NCI-H1694 treated with DMSO at 0.1 percent for 48 hours (cell line): Measurements from ENCODE around the gene SESN1.
"Not testable (repeated sequence)": the region's sequence is repeated elsewhere in the genome, so short reads cannot be mapped to it uniquely, and the experiment has no call there.

Experiments used
- DNase-seq: peaks from one replicate; lab custom pipeline; 2025; lab: John Stamatoyannopoulos, UW

SESN1 gene

GRCh38 chr6:109000289-109000688 lies 94.4 kb downstream of the SESN1 start:
- no peak for DNase-seq

DNA sequence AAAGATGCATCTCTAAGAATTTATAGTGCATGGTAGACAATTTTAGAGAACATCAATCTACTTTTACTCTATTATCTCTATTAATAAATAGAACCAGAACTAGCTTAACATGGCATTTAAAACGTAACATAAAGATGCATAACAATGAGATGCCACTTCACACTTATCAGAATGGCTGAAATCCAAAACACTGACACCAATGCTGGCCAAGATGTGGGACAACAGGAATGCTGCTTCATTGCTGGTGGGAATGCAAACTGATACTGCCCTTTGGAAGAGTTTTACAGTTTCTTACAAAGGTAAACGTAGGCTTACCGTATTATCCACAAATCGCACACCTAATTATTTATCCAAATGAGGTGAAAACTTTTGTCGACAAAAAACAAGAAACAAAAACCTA lies 95.2 kb downstream of the SESN1 start:
- DNase-seq = no peak

DNA sequence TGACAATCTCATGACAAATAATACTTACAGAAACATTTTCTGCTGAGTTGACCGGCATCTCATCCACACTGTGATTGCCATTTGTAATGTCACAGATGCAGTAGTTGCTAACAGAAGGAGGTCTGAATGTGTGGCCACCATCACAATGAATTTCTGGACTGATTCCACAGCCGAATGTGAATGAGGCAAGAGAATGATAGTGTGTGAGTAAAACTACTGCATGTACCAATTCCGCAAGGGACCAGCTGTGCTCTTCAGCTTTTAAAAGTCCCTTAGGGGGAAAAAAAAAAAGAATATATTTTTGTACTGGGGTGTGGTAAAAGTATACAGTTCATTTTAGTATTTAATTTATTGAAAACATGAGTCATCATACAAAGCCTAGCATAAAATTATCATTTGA lies 96.2 kb downstream of the SESN1 start:
- DNase-seq = no peak

- DNase-seq = no peak
These were observed 98.4 kb downstream of the SESN1 start for GRCh38 chr6:108996208-108996607.

GRCh38 chr6:108995296-108995695 lies 99.3 kb downstream of the SESN1 start:
- DNase-seq = no peak

- DNase-seq = no peak
These were observed 100.8 kb downstream of the SESN1 start for GRCh38 chr6:108993876-108994275.

- no peak for DNase-seq
These were observed 104.9 kb downstream of the SESN1 start for GRCh38 chr6:108989700-108990099.

DNA sequence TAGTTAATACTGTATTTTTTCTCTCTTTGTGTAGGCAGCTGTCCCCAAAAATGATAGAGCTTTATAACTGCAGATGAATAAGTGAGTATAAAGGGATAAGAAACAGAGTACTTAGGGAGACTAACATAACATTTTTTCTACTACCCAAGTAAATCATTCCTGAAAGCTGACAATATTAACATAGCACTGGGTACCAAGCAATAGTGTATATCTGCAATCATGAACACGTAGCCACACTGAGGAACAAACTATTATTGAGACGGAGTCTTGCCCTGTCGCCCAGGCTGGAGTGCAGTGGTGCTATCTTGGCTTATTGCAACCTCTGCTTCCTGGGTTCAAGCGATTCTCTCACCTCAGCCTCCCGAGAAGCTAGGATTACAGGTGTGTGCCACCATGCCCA lies 105.9 kb downstream of the SESN1 start:
- no peak for DNase-seq

DNA sequence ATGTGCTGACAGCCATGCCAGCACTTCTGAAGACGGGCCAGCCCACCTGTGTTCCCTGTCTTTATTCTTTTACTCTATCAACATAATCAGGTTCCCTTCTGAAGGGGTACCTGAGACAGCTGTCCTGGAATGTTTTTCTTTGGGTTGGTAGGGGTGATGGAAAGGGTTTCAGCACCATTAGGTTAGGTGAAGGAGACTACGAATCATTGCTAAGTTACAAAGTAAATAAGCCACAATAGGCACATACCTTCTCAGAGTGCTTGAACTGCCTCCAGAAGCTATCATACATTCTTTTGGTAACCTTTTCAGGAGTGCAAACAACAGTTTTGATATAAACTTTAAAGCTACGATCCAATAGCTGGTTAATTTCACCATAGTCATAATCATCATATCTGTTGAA lies 106.3 kb downstream of the SESN1 start:
- no peak for DNase-seq

- no peak for DNase-seq
These were observed 107.5 kb downstream of the SESN1 start for GRCh38 chr6:108987156-108987555.

DNA sequence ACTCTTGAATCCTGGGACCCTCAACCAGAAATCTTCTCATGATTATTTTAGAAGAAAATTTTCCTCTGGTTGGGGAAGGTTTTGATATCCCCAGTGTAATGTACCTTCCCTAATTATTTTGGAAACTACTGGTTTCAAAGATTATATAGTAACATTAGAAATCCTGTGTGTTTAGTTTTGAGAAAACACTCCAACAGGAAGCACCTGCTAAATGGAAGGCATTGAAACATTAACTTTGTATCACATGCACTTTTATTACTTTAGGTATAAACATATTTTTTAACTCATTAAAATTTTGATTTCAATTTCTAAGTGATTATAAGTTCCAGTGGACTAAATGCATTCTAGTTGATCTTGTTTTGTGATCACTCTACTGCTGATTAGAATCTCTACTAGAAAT lies 109.3 kb downstream of the SESN1 start:
- DNase-seq = no peak

DNA sequence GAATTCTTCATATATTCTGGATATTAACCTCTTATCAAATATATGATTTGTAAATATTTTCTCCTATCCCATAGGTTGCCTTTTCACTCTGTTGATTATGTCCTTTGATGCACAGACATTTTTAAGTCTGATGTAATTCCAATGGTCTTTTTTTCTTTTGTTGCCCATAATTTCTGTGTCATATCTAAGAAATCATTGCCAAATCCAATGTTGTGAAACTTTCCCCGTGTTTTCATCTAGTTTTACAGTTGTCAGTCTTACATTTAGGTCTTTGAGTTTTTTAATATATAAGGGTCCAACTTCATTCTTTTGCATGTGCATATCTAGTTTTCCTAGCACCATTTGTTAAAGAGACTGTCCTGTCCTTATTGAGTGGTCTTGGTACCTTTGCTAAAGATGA lies 111.5 kb downstream of the SESN1 start:
- DNase-seq = no peak

GRCh38 chr6:108982154-108983113 lies 112.2 kb downstream of the SESN1 start:
- DNase-seq = no peak

DNA sequence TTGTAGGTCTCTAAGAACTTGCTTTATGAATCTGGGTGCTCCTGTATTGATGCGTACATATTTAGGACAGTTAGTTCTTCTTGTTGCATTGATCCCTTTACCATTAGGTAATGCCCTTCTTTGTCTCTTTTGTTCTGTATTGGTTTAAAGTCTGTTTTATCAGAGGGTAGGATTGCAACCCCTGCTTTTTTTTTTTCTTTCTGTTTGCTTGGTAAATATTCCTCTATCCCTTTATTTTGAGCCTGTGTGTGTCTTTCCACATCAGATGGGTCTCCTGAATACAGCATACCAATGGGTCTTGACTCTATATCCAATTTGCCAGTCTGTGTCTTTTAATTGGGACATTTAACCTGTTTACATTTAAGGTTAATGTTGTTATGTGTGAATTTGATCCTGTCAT lies 116.0 kb downstream of the SESN1 start:
- not testable (repeated sequence) for DNase-seq

GRCh38 chr6:108974201-108974600 lies 120.4 kb downstream of the SESN1 start:
- no peak for DNase-seq

DNA sequence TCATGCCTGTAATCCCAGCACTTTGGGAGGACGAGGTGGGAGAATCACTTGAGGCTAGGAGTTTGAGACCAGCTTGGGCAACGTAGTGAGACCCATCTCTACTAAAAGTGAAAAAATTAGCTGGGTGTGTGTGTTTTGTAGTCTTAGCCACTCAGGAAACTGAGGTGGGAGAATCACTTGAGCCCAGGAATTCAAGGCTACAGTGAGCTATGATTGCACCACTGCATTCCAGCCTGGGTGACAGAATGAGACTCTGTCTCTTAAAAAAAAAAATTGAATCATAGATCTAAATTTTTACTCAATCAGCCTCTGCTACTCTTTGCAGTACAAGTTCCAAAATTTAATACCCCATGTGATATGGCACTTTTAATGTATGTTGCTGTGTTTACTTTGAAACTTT lies 124.9 kb downstream of the SESN1 start:
- DNase-seq = no peak

DNA sequence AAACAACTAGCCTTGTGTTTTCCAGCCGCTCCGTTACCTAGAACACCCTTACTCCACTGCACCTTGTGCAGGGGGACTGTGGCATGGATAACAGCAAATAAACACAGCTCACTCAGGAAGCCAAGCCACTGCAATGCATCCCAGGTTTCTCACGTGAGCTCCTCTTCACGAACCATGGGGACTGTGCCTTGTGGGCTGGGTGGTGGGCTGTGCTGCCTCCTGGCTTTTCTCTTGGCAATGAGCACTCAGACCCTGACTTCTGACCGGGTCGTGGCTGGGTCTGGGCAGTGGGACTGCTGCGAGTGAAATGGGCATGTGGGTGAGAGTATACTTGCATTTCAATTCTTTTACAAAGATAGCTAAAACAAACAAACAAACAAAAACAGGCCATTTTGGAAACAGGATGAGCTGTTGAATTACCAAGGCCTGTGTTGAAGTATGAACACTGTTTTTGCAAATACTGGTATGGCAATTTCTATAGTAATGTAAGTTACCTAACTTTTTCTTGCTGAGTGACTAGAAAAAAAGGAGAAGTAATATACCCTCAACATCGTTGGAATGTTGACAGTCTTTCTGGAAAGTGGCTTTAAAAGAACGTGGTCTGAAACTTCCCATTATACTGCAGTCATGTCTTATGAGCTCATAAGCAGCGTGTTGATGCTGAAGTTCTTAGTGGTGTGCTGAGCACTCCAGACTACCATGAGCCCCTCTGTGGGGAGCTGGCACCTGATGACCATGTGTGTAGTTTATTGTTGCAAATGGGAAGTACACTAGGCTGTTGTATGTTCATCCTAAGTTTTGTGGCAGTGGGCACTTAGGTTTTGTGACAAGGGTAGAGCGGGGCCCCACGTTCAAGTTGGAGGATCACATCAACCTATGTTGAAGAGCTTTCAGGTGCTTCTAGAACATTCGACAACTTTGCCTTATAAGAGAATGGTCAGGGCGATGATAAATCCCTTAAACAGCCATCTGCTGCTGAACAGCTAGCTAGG lies 126.0 kb downstream of the SESN1 start:
- no peak for DNase-seq

- DNase-seq = no peak
These were observed 127.5 kb downstream of the SESN1 start for GRCh38 chr6:108966855-108967755.

GRCh38 chr6:108966251-108966650 lies 128.4 kb downstream of the SESN1 start:
- no peak for DNase-seq

DNA sequence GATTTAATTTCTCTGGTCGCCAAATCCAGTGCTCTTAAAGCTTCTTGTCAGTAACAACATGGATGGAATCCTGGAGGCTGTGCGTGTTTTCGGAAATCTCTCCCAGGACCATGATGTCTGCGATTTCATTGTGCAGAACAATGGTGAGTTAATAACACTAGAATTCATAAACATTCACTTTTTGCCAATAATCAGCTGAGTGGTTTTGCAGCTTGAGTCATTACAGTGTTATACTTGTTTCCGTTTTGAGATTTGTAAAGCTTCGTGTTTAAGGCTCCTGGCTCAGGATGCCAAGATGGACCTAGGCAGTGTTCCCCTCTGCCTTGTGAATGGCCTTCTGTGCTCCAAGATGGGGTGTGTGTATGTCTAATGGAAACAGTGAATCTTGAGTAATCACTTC lies 132.7 kb downstream of the SESN1 start:
- DNase-seq = no peak

GRCh38 chr6:108961077-108961476 lies 133.6 kb downstream of the SESN1 start:
- no peak for DNase-seq

DNA sequence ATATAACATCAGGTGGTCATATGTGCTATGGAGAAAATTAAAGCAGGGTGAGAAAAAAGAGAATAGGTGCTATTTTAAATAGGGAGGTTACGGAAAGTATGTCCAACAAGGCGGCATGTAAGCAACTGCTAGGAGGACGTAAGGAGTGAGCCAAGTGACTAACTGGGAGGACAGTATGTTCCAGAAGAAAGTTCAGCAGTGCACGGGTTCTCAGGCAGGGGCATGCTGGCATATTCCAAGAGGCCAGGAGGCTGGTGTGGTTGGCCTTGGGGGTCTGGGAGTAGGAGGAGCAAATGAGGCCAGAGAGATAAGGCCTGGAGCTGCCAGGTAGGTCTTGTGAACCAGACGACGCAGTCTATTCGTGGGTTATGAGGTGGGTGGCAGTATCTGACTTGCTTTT lies 134.0 kb downstream of the SESN1 start:
- DNase-seq = no peak
